ENCODE data around the gene STON1.
A peak's percentile ranks its signal among the peaks of the same experiment; 100 is the strongest.

GRCh38 chr2:48601349-48601748, 71.4 kb downstream of the STON1 start:
- peak; percentile 61; the same call in 1 of the 2 replicates for TF ChIP-seq CTCF (conservative IDR thresholded peaks at IDR 0.05)
- TF ChIP-seq EZH2 (IDR thresholded peaks at IDR 0.05; ENCODE audit: low read depth): no peak
